PC-9 (cell line): Measurements from ENCODE around the gene KRT80. TPM values are rescaled to one million over a fixed set of nuclear protein-coding genes. Genes with fewer than 3 reads are reported as not detected.

Experiments used
- BruUV-seq: library from RNA; stranded (reverse); fragments of 400-500 nt; replicated peaks from 2 replicates; lab custom pipeline; 2021; lab: Mats Ljungman, UMichigan
- CTCF ChIA-PET: fragments of 300-600 bp; sonication (Branson Sonifier 250); formaldehyde crosslinking; loops from one replicate; lab custom pipeline; 2022; ENCODE audit warnings: antibody characterized with exemption; lab: Charles Lee
- POLR2A ChIA-PET: fragments of 300-600 bp; sonication (Branson Sonifier 250); formaldehyde crosslinking; loops from one replicate; lab custom pipeline; 2022; ENCODE audit warnings: antibody characterized with exemption; ENCODE audit not compliant: unreplicated experiment; lab: Charles Lee
- DNase-seq, 2 experiments: peaks; one replicate each; pipeline versions ENCODE4 v3.0.0 to v3.0.0-alpha.2; 2015 to 2022; ENCODE audit warnings: mixed read lengths in 1 of 2
- H2AFZ ChIP-seq: fragments of 200-600 bp; sonication (generic); 2 replicates; pipeline ENCODE4 v1.8.1; 2017; ENCODE audit warnings: antibody characterized with exemption
- H3F3A ChIP-seq: fragments of 200-600 bp; sonication (generic); 2 replicates; pipeline ENCODE4 v1.8.1; 2017; ENCODE audit warnings: antibody characterized with exemption, mild to moderate bottlenecking, low read depth; ENCODE audit not compliant: insufficient read depth
- H3K27ac ChIP-seq: fragments of 200-600 bp; sonication (generic); 2 replicates; pipeline ENCODE4 v1.6.1; 2016; ENCODE audit warnings: mixed run types
- H3K27me3 ChIP-seq: fragments of 200-600 bp; sonication (generic); 2 replicates; pipeline ENCODE4 v1.6.1; 2016; ENCODE audit warnings: low read depth, mixed run types; ENCODE audit not compliant: insufficient read depth
- H3K36me3 ChIP-seq: fragments of 200-600 bp; sonication (generic); 2 replicates; pipeline ENCODE4 v1.6.1; 2016; ENCODE audit warnings: low read depth, mixed run types
- H3K4me1 ChIP-seq: fragments of 200-600 bp; sonication (generic); replicated peaks from 2 replicates; pipeline ENCODE4 v1.6.1; 2016; ENCODE audit warnings: mixed run types; ENCODE audit not compliant: insufficient read depth
- H3K4me2 ChIP-seq: fragments of 200-600 bp; sonication (generic); 2 replicates; pipeline ENCODE4 v1.6.1; 2017; ENCODE audit warnings: mixed run types
- H3K4me3 ChIP-seq: fragments of 200-600 bp; sonication (generic); 2 replicates; pipeline ENCODE4 v1.6.1; 2016; ENCODE audit warnings: mixed run types
- H3K79me2 ChIP-seq: fragments of 200-600 bp; sonication (generic); 2 replicates; pipeline ENCODE4 v1.6.1; 2017; ENCODE audit warnings: low read depth, mixed run types
- H3K9me2 ChIP-seq: fragments of 200-600 bp; sonication (generic); 2 replicates; pipeline ENCODE4 v1.8.1; 2017; ENCODE audit warnings: mild to moderate bottlenecking; ENCODE audit not compliant: insufficient read depth
- H3K9me3 ChIP-seq: fragments of 200-600 bp; sonication (generic); 2 replicates; pipeline ENCODE4 v1.8.1; 2016; ENCODE audit warnings: low read depth; ENCODE audit not compliant: insufficient read depth
- H4K20me1 ChIP-seq: fragments of 200-600 bp; sonication (generic); 2 replicates; pipeline ENCODE4 v1.8.1; 2017; ENCODE audit not compliant: insufficient read depth
- CTCF ChIP-seq: fragments of 200-600 bp; sonication (generic); conservative IDR thresholded peaks from 2 replicates; pipeline ENCODE4 v1.6.1; 2017; ENCODE audit warnings: mixed run types, antibody characterized with exemption, mild to moderate bottlenecking, moderate library complexity
- EZH2 ChIP-seq: fragments of 200-600 bp; sonication (generic); IDR thresholded peaks from 2 replicates; pipeline ENCODE4 v1.8.0; 2017; ENCODE audit warnings: antibody characterized with exemption, low read depth
- intact Hi-C: fragments of 100-400 bp; cut with micrococcal nuclease; formaldehyde crosslinking; loops from one replicate; pipeline ENCODE4 v1.10.0; 2022; ENCODE audit not compliant: unreplicated experiment
- total RNA-seq: library from RNA; stranded (reverse); gene quantifications from 2 replicates; pipeline ENCODE4 v1.2.3, GENCODE V29; 2021

The KRT80 gene
- total RNA-seq, 1 experiment from 2014 or later, result 94.9 TPM

DNA sequence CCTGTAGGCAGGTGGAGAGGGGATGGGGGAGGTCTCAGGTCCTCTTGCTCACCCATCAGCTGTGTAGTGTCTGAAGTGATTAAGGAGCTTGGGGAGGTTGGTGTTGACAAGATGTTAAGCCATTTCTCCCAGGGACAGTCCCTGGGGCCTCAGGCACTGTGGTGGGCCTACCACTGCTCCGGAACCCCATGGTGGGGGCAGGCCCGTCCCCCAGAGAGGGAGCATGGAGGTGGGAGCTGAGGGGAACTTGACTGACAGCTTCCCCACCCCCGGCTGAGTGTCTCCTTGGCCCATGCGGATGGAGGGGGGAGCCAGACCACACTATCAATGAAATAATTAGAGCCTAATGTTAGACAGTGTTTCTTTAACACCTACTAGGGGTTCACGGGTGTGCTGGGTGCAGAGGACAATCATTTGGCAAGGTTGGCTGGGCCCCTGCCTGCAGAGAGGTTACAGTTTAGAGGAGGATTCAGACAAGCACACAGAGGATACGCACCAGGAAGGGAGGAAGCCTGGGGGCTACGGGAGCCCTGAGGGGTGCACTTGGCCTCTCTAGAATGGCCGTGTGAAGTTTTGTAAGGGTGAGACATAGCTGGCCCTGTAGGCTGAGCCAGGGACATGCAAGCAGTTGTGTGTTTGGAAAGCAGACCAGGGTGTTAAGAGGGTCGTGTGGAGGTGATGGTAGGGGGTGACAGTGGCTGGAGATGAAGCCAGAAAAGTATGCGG lies 19.3 kb upstream of the KRT80 start:
- peaks cover 57% of the 10 kb centered on the region for H3K4me1 ChIP-seq
- H2AFZ ChIP-seq, result no peak overlapping the region
- H3K27me3 ChIP-seq, result no peaks in the 10 kb centered on the region
- BruUV-seq, result no TSS peak
- H3K9me3 ChIP-seq, result no peaks in the 10 kb centered on the region
- ChIA-PET CTCF (interaction anchor here (0.6 to 1.1 kb wide), 3 partner anchors 17 to 96 kb away, joined by 3 to 4 read pairs (median 3); no protein-coding TSS in a partner anchor), POLR2A (interaction anchor here (0.6 kb wide), 1 partner anchor 64 kb away, joined by 3 read pairs; no protein-coding TSS in a partner anchor)
- no peaks in the 10 kb centered on the region for H4K20me1 ChIP-seq
- no peak for DNase-seq
- H3K9me2 ChIP-seq, result no peaks in the 10 kb centered on the region
- no peak for TF ChIP-seq EZH2
- TF ChIP-seq CTCF, result no peak
- no peak overlapping the region for H3K27ac ChIP-seq
- no peaks in the 10 kb centered on the region for H3K36me3 ChIP-seq
- intact Hi-C loops, result no loop called here
- H3K79me2 ChIP-seq, result peaks cover 5% of the 10 kb centered on the region; the same call in 1 of the 2 replicates
- peaks cover 21% of the 10 kb centered on the region for H3F3A ChIP-seq
- H3K4me3 ChIP-seq, result no peak overlapping the region
- no peak overlapping the region for H3K4me2 ChIP-seq

GRCh38 chr12:52210186-52210924 lies 18.5 kb upstream of the KRT80 start:
- H3K27ac ChIP-seq, result no peak overlapping the region
- intact Hi-C loops, result no loop called here
- H3K4me1 ChIP-seq, result peaks cover 59% of the 10 kb centered on the region
- TF ChIP-seq EZH2 (no peak), CTCF (no peak)
- H3K36me3 ChIP-seq, result no peaks in the 10 kb centered on the region
- H3F3A ChIP-seq, result peaks cover 23% of the 10 kb centered on the region; the same call in 1 of the 2 replicates
- POLR2A ChIA-PET, result interaction anchor here (0.6 kb wide), 2 partner anchors 54 to 63 kb away, joined by 3 to 5 read pairs; no protein-coding TSS in a partner anchor
- peaks cover 5% of the 10 kb centered on the region; the same call in 1 of the 2 replicates for H3K79me2 ChIP-seq
- no peaks in the 10 kb centered on the region for H3K9me3 ChIP-seq
- no peaks in the 10 kb centered on the region for H3K9me2 ChIP-seq
- DNase-seq, result no peak
- H3K27me3 ChIP-seq, result no peaks in the 10 kb centered on the region
- no peak overlapping the region for H3K4me3 ChIP-seq
- H2AFZ ChIP-seq, result no peak overlapping the region
- CTCF ChIA-PET, result interaction anchor here (1.1 kb wide), 1 partner anchor 66 kb away, joined by 4 read pairs; no protein-coding TSS in a partner anchor
- no TSS peak for BruUV-seq
- no peak overlapping the region for H3K4me2 ChIP-seq
- no peaks in the 10 kb centered on the region for H4K20me1 ChIP-seq

DNA sequence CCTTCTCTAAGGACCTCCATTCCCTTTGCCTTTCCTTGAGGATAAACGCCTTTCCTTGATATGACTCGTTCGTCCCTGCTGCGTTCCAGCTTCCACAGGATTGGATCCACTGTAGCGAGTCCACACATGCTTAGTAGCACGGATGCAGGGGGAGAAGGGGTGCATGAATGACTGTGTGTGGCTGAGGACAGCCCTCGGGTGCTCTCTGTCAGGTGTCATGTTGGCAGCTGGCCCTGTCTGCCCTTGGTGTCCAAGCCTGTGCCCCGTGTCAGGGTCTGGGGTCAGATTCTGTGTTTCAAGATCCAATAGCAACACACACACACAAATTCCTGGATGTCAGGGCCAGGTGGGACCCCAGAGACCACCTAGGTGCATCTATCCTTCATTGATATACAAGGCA lies 17.5 kb upstream of the KRT80 start:
- ChIA-PET POLR2A (interaction anchor here (0.6 kb wide), 2 partner anchors 12 to 23 kb away, joined by 4 read pairs; no protein-coding TSS in a partner anchor), CTCF (no interaction called here)
- Histone ChIP-seq H3K9me3 (no peaks in the 10 kb centered on the region), H4K20me1 (no peaks in the 10 kb centered on the region), H3K4me1 (peaks cover 59% of the 10 kb centered on the region), H3K4me3 (no peak overlapping the region), H3F3A (peaks cover 18% of the 10 kb centered on the region; the same call in 1 of the 2 replicates), H3K36me3 (no peaks in the 10 kb centered on the region), H3K4me2 (no peak overlapping the region), H3K27me3 (no peaks in the 10 kb centered on the region), H3K27ac (no peak overlapping the region), H3K9me2 (no peaks in the 10 kb centered on the region), H2AFZ (no peak overlapping the region), H3K79me2 (no peaks in the 10 kb centered on the region)
- no TSS peak for BruUV-seq
- TF ChIP-seq CTCF, result no peak
- no peak for TF ChIP-seq EZH2
- DNase-seq, result no peak
- intact Hi-C loops, result no loop called here
